GM19239 (cell line): ENCODE measurements around the gene ASCC1.
A peak's percentile ranks its signal among the peaks of the same experiment; 100 is the strongest.
"Not testable (repeated sequence)": the region's sequence is repeated elsewhere in the genome, so short reads cannot be mapped to it uniquely, and the experiment has no call there.

Experiments
- DNase-seq: peaks from one replicate; pipeline ENCODE4 v3.0.0; 2011; ENCODE audit warnings: low spot score; ENCODE audit not compliant: insufficient read length
- FAIRE-seq: peaks from 2 replicates; lab custom pipeline; 2011; peaks lifted over from hg19 to GRCh38; lab: Jason Lieb, UNC

Gene ASCC1

GRCh38 chr10:72249176-72249862 is 33.2 kb upstream of the ASCC1 start:
- FAIRE-seq, DNase-seq: not testable (repeated sequence)

GRCh38 chr10:72248468-72249151 is 32.5 kb upstream of the ASCC1 start:
- peak; percentile 95 for FAIRE-seq

GRCh38 chr10:72245949-72246525 is 30.0 kb upstream of the ASCC1 start:
- no peak for DNase-seq

More at GRCh38 chr10:72248468-72249151, 32.5 kb upstream of the ASCC1 start:
- peak; percentile 62 for DNase-seq

GRCh38 chr10:72244573-72245038 is 28.5 kb upstream of the ASCC1 start:
- DNase-seq (no peak), FAIRE-seq (no peak)

More at GRCh38 chr10:72245949-72246525, 30.0 kb upstream of the ASCC1 start:
- no peak for FAIRE-seq

DNA sequence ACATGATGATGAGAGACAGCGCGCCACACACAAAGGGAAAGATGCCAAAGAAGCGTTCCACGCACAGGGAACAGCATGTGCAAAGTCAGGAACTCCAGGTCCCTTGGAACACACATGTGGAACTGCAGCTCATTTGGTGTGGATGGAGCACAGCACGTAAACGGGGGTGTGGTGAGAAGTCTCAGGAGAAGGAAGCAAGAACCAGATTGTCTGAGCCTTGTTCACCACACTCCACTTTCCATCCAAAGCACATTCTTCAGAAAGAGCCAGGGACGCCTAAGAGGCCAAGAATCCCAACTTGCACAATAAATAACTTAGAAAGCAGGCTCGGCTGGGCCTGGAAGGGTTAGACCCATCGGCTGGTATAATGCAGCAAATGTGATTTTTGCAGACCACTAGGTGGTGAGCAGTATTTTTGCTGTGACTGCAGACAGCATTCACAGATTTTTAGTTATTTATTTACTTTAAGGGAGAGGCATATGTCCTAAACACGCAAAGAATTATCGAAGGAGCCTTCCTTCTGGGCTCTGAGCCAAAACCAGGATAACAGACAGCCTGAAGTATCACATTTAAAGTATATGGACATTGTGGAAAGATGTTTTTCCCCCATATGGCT is 27.9 kb upstream of the ASCC1 start:
- FAIRE-seq (no peak), DNase-seq (no peak)

DNA sequence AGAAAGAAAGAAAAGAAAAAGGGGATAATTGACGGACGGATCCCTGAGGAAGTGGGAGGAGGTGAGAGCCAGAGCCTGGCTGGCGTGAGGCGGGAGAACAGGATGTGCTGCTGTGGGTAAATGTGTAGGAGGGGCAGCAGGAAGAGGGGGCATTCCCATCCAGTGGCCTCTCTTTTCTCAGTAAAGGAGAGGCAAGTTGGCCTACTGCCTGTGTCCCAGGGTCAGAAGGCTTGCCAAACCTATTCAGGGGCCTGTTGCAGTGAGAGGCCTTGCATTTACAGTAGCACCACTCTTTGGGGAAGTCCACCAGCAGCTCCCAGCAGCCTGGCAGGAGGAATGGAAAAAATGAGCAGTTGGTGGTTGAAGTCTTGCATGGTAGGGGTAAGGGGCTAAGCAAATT is 26.6 kb upstream of the ASCC1 start:
- FAIRE-seq (no peak), DNase-seq (no peak)

DNA sequence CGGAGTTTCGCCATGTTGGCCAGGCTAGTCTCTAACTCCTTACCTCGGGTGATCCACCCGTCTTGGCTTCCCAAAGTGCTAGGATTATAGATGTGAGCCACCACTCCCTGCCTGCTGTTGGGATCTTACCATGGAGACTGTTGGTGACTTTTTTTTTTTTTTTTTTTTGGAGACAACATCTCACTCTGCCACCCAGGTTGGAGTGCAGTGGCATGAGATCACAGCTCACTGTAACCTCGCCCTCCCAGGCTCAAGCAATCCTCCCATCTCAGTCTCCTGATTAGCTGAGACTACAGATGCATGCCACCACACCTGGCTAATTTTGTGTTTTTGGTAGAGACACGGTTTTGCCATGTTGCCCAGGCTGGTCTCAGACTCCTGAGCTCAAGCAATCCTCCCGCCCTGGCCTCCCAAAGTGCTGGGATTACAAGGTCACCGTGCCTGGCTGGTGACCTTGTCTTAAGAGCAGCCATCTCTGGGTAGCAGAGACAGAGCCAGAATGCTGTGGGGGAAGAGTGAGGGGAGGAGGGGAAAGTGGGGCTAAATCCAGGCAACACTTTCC is 25.7 kb upstream of the ASCC1 start:
- DNase-seq (no peak), FAIRE-seq (no peak)

DNA sequence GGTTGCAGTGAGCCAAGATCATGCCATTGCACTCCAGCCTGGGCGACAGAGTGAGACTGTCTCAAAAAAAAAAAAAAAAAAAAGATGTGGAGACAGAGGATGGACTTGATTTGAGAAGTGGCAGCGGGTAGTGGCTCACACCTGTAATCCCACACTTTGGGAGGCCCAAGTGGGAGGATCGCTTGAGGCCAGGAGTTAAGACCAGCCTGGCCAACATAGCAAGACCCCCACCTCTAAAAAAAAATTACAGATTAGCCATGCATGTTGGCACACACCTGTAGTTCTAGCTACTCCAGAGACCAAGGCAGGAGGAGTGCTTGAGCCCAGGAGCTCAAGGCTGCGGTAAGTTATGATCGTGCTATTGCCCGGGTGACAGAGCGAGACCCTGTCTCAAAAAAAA is 24.3 kb upstream of the ASCC1 start:
- DNase-seq (no peak), FAIRE-seq (no peak)

GRCh38 chr10:72239409-72239808 is 23.3 kb upstream of the ASCC1 start:
- FAIRE-seq (no peak), DNase-seq (no peak)

DNA sequence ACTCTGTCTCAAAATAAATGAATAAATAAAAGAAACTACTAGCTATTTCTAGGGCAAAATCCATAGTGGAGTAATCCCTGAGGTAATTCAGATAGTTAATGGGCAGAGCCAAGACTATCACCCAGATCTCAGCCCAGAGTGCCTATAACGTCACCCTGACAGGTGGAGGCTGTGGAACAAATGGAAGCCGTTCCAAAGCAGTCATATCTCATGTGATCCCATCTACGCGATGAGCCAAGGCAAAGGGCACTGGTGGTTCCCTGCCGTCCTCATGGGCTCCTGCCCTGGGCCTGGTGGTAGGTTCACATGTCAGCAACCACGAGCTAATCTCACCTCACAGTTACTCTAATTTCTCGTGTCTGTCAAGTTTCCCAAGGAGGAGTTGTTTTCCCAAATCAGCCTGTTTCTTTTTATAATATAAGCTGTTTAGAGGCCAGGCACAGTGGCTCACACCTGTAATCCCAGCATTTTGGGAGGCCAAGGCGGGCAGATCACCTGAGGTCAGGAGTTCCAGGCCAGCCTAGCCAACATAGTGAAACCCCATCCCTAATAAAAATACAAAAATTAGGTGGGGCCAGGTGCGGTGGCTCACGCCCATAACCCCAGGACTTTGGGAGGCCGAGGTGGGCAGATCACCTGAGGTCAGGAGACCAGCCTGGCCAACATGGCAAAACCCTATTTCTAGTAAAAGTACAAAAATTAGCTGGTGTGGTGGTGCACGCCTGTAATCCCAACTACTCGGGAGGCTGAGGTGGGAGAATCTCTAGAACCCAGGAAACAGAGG is 22.5 kb upstream of the ASCC1 start:
- DNase-seq (no peak), FAIRE-seq (no peak)

- FAIRE-seq (no peak), DNase-seq (no peak)
Measured at GRCh38 chr10:72235544-72236279, 19.6 kb upstream of the ASCC1 start.

GRCh38 chr10:72234560-72235095 is 18.6 kb upstream of the ASCC1 start:
- FAIRE-seq: no peak
- DNase-seq: no peak

- FAIRE-seq (no peak), DNase-seq (no peak)
Measured at GRCh38 chr10:72233621-72234020, 17.5 kb upstream of the ASCC1 start.

- DNase-seq: no peak
- no peak for FAIRE-seq
Measured at GRCh38 chr10:72229261-72230251, 13.5 kb upstream of the ASCC1 start.

- DNase-seq (no peak), FAIRE-seq (no peak)
Measured at GRCh38 chr10:72228318-72228751, 12.3 kb upstream of the ASCC1 start.

DNA sequence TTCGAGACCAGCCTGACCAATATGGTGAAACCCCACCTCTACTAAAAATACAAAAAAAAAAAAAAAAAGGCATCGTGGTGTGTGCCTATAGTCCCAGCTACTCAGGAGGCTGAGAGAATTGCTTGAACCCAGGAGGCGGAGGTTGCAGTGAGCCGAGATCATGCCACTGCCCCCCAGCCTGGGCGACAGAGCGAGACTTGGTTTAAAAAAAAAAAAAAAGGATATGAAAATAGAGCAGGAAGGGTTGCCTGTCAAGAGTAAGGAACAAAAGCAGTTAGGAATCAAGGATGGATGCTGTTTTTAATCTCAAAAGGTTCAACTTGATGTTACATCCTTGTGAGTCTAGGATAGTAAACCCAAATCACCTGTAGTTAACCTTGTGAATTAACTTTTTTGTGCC is 11.8 kb upstream of the ASCC1 start:
- FAIRE-seq: no peak

DNA sequence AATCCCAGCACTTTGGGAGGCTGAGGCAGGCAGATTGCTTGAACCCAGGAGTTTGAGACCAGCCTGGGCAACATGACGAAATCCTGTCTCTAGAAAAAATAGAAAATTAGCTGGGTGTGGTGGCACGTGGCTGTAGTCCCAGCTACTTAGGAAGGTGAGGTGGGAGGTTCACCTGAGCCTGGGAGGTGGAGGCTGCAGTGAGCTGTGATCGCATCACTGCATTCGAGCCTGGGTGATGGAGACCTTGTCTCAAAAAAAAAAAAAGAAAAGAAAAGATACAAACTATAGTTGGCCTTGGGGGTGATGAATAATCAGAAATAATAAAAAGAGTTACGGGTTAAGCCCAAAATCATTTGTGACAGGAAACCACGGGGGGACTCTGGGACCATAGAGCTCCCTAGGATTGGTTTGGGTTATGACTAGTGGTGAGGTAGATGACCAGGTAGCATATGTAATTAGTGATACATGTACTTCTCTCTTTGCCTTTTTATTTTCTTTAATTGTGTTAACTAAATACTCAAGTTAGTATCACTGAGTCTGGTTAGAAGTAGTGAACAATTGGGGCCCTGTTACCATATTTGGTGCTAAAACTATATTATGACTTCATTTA is 10.4 kb upstream of the ASCC1 start:
- no peak for FAIRE-seq
- no peak for DNase-seq

More for the DNA sequence above, 11.8 kb upstream of the ASCC1 start:
- no peak for DNase-seq
